ENCODE data around the gene GAP43. TPM values are rescaled to one million over a fixed set of nuclear protein-coding genes. Genes with fewer than 3 reads are reported as not detected.

Gene GAP43
- total and polyA plus RNA-seq, 2 of the 4 experiments (the other 2 are of a cell fraction), result 0.36 to 0.51 TPM

- no peak overlapping the region for H3K4me3 ChIP-seq (ENCODE audit: insufficient read depth, low read depth, low read length)
- H4K5ac ChIP-seq (ENCODE audit: low read depth, low read length), result no peak overlapping the region
- H2BK5ac ChIP-seq (ENCODE audit: low read depth, low read length, poor library complexity, severe bottlenecking), result no peak overlapping the region
- peaks cover 2% of the 10 kb centered on the region; the same call in 1 of the 2 replicates for H3K27me3 ChIP-seq (ENCODE audit: control insufficient read depth, insufficient read depth, low read length)
- no peak overlapping the region for H3K9ac ChIP-seq (ENCODE audit: low read depth, low read length)
- no peak overlapping the region for H3K4ac ChIP-seq (ENCODE audit: low read depth, low read length)
- POLR2A ChIA-PET (ENCODE audit: unreplicated experiment), result no interaction called here
- no peak overlapping the region for H2BK15ac ChIP-seq (ENCODE audit: low read depth, low read length)
- no peak for DNase-seq
- no TSS peak for BruUV-seq (replicated peaks)
- no peak overlapping the region for H3K27ac ChIP-seq (ENCODE audit: insufficient read depth, low read length)
- no peak overlapping the region for H2BK20ac ChIP-seq (ENCODE audit: low read depth, low read length)
- CTCF ChIA-PET, result interaction anchor here (0.9 to 1.9 kb wide), 2 partner anchors 27 to 96 kb away, joined by 3 to 4 read pairs; no protein-coding TSS in a partner anchor
- H4K20me1 ChIP-seq (ENCODE audit: insufficient read depth, low read length), result no peaks in the 10 kb centered on the region
- H3K4me2 ChIP-seq (ENCODE audit: low read depth, low read length), result no peak overlapping the region
- H3K36me3 ChIP-seq (ENCODE audit: control insufficient read depth, insufficient read depth, low read length), result no peaks in the 10 kb centered on the region
- no peaks in the 10 kb centered on the region for H3K79me1 ChIP-seq (ENCODE audit: low read depth in 1 of 2, low read length in 2 of 2)
- H3K18ac ChIP-seq (ENCODE audit: low read depth, low read length), result no peak overlapping the region
- 0 out of 2 replicates have a peak, but pooled peaks cover 2% of the 10 kb centered on the region for H3K4me1 ChIP-seq (ENCODE audit: control insufficient read depth, insufficient read depth, low read length)
- H3K14ac ChIP-seq (replicated peaks; ENCODE audit: low read depth, low read length), result no peak overlapping the region
- H3K9me1 ChIP-seq (ENCODE audit: insufficient read depth, low read length), result no peaks in the 10 kb centered on the region
- dilution Hi-C loops (cut with HindIII; ENCODE audit: low sequenced_read_pairs, unreplicated experiment), result no loop called here
- H2AK5ac ChIP-seq (ENCODE audit: low read depth, low read length), result no peak overlapping the region
- no peak overlapping the region for H4K91ac ChIP-seq (ENCODE audit: insufficient read depth, low read depth, low read length)
- H2AFZ ChIP-seq (replicated peaks; ENCODE audit: low read length, poor library complexity), result no peak overlapping the region
- no peak overlapping the region for H3K56ac ChIP-seq (ENCODE audit: extremely low read depth, insufficient read depth, low read length)
- H2BK120ac ChIP-seq (ENCODE audit: low read depth, low read length), result no peak overlapping the region
- H4K8ac ChIP-seq (ENCODE audit: low read depth in 2 of 2, low read length in 2 of 2), result no peak overlapping the region
- H3K9me3 ChIP-seq (ENCODE audit: control insufficient read depth, insufficient read depth, low read length), result no peaks in the 10 kb centered on the region
- no peak overlapping the region for H3K23ac ChIP-seq (ENCODE audit: low read depth, low read length)
- H2AK9ac ChIP-seq (replicated peaks; ENCODE audit: low read depth, low read length, poor library complexity), result no peak overlapping the region
- TF ChIP-seq USF2 (IDR thresholded peaks at IDR 0.05; ENCODE audit: low read depth, low read length) (no peak), FOS (IDR thresholded peaks at IDR 0.05; ENCODE audit: low read depth, low read length) (no peak), RFX5 (IDR thresholded peaks at IDR 0.05; ENCODE audit: low read depth, low read length) (no peak), MXI1 (IDR thresholded peaks at IDR 0.05; ENCODE audit: borderline replicate concordance, low read depth, low read length) (no peak), MAZ (IDR thresholded peaks at IDR 0.05; ENCODE audit: borderline replicate concordance, low read depth, low read length) (no peak), CTCF (conservative IDR thresholded peaks at IDR 0.05; ENCODE audit: low read depth, low read length) (no peak), MAFK (IDR thresholded peaks at IDR 0.05; ENCODE audit: low read depth, low read length) (no peak), ELK1 (IDR thresholded peaks at IDR 0.05; ENCODE audit: borderline replicate concordance, low read depth, low read length) (no peak), BHLHE40 (IDR thresholded peaks at IDR 0.05; ENCODE audit: low read depth, low read length) (no peak), SMC3 (IDR thresholded peaks at IDR 0.05; ENCODE audit: low read depth, low read length) (no peak), NFE2L2 (IDR thresholded peaks at IDR 0.05; ENCODE audit: low read depth, low read length) (no peak), RCOR1 (IDR thresholded peaks at IDR 0.05; ENCODE audit: insufficient replicate concordance, low read length) (no peak), CHD1 (IDR thresholded peaks at IDR 0.05; ENCODE audit: low read depth, low read length) (no peak), RAD21 (IDR thresholded peaks at IDR 0.05; ENCODE audit: low read length) (no peak)
- intact Hi-C loops (cut with micrococcal nuclease), result loop anchor here (10.0 kb wide), 1 partner anchor 344 kb away; no protein-coding TSS in a partner anchor
- ATAC-seq (ENCODE audit: low read depth), result no peak
- in situ Hi-C loops (cut with MboI; ENCODE audit: low sequenced_read_pairs), result loop anchor here (25.0 kb wide), 1 partner anchor 851 kb away; no protein-coding TSS in a partner anchor
- WGBS, 2 experiments (ENCODE audit: extremely low coverage in 2 of 2, insufficient read length in 1 of 2), result 100% methylated on average over 4 of the region's 7 CpGs; no CpG with 5 or more reads in 1 of the 2 experiments
Observed at GRCh38 chr3:115688418-115688817, 65.1 kb downstream of the GAP43 start.
